Breast epithelium (tissue), 3 donors: ENCODE measurements around the gene KCNJ4.

Source experiments
- CTCF ChIP-seq, 3 donors: fragments of 450-650 bp; IDR thresholded peaks; one replicate each; pipeline ENCODE4 v1.5.1; 2016 to 2017; ENCODE audit warnings: antibody characterized with exemption in 3 of 3, mild to moderate bottlenecking in 3 of 3, moderate library complexity in 3 of 3
- POLR2A ChIP-seq: fragments of 450-650 bp; IDR thresholded peaks from one replicate; pipeline ENCODE4 v1.6.1; 2016; ENCODE audit warnings: antibody characterized with exemption, mild to moderate bottlenecking, moderate library complexity
- POLR2AphosphoS5 ChIP-seq, 3 donors: sonication (generic); formaldehyde crosslinking; IDR thresholded peaks; one replicate each; pipeline ENCODE4 v1.6.1; 2017; ENCODE audit warnings: antibody characterized with exemption in 3 of 3

- TF ChIP-seq CTCF (IDR thresholded peaks at IDR 0.05), result no peak
- TF ChIP-seq POLR2A, result no peak
- no peak for TF ChIP-seq POLR2AphosphoS5 (IDR thresholded peaks at IDR 0.05)
Observed at GRCh38 chr22:38481871-38482332, 26.9 kb upstream of the KCNJ4 start.
